Measurements from ENCODE around the gene RNF44. TPM values are rescaled to one million over a fixed set of nuclear protein-coding genes. Genes with fewer than 3 reads are reported as not detected.

The RNF44 gene
- total RNA-seq, 2 donors from 2014 or later = 11.1 to 14.7 TPM

GRCh38 chr5:176542596-176543427 lies 5.6 kb upstream of the RNF44 start:
- peak overlapping the region in 1 of 2 donors; percentile 27 for H3K27ac ChIP-seq
- H3K36me3 ChIP-seq = no peaks in the 10 kb centered on the region
- H3K9me3 ChIP-seq = no peaks in the 10 kb centered on the region
- TF ChIP-seq CTCF (IDR thresholded peaks at IDR 0.05) = no peak
- ATAC-seq (ENCODE audit: insufficient number of reproducible peaks, low FRiP score, low read depth) (no peak), DNase-seq (ENCODE audit: low spot score) (no peak)
- no peaks in the 10 kb centered on the region for H3K27me3 ChIP-seq (replicated peaks; ENCODE audit: insufficient read depth)
- H3K4me1 ChIP-seq (ENCODE audit: control insufficient read depth in 1 of 2, low read depth in 2 of 2) = peaks cover 4 to 16% of the 10 kb centered on the region in 2 donors
- H3K4me3 ChIP-seq = peak overlapping the region; percentile 81

GRCh38 chr5:176542135-176542595 lies 5.0 kb upstream of the RNF44 start:
- DNase-seq (ENCODE audit: low spot score) (no peak), ATAC-seq (ENCODE audit: insufficient number of reproducible peaks, low FRiP score, low read depth) (no peak)
- Histone ChIP-seq H3K4me1 (ENCODE audit: control insufficient read depth in 1 of 2, low read depth in 2 of 2) (peaks cover 4 to 16% of the 10 kb centered on the region in 2 donors), H3K27me3 (replicated peaks; ENCODE audit: insufficient read depth) (no peaks in the 10 kb centered on the region), H3K9me3 (no peaks in the 10 kb centered on the region), H3K4me3 (peak overlapping the region; percentile 81), H3K36me3 (no peaks in the 10 kb centered on the region), H3K27ac (no peak overlapping the region)
- TF ChIP-seq CTCF (IDR thresholded peaks at IDR 0.05) = no peak

GRCh38 chr5:176541338-176542134 lies 4.3 kb upstream of the RNF44 start:
- Histone ChIP-seq H3K27me3 (replicated peaks; ENCODE audit: insufficient read depth) (no peaks in the 10 kb centered on the region), H3K36me3 (no peaks in the 10 kb centered on the region), H3K27ac (no peak overlapping the region), H3K4me3 (no peak overlapping the region), H3K4me1 (ENCODE audit: control insufficient read depth in 1 of 2, low read depth in 2 of 2) (peaks cover 4 to 16% of the 10 kb centered on the region in 2 donors), H3K9me3 (no peaks in the 10 kb centered on the region)
- TF ChIP-seq CTCF (IDR thresholded peaks at IDR 0.05) = no peak
- no peak for DNase-seq (ENCODE audit: low spot score)
- no peak for ATAC-seq (ENCODE audit: insufficient number of reproducible peaks, low FRiP score, low read depth)

- TF ChIP-seq CTCF (IDR thresholded peaks at IDR 0.05) = no peak
- no peak for DNase-seq (ENCODE audit: low spot score)
- no peak for ATAC-seq (ENCODE audit: insufficient number of reproducible peaks, low FRiP score, low read depth)
- H3K27ac ChIP-seq = no peak overlapping the region
- no peaks in the 10 kb centered on the region for H3K36me3 ChIP-seq
- peaks cover 5 to 18% of the 10 kb centered on the region in 2 donors for H3K4me1 ChIP-seq (ENCODE audit: control insufficient read depth in 1 of 2, low read depth in 2 of 2)
- H3K4me3 ChIP-seq = no peak overlapping the region
- no peaks in the 10 kb centered on the region for H3K27me3 ChIP-seq (replicated peaks; ENCODE audit: insufficient read depth)
- H3K9me3 ChIP-seq = no peaks in the 10 kb centered on the region
Measured at GRCh38 chr5:176540956-176541337, 3.7 kb upstream of the RNF44 start.

- Histone ChIP-seq H3K27ac (no peak overlapping the region), H3K9me3 (no peaks in the 10 kb centered on the region), H3K4me3 (no peak overlapping the region), H3K4me1 (ENCODE audit: control insufficient read depth in 1 of 2, low read depth in 2 of 2) (peaks cover 9 to 23% of the 10 kb centered on the region in 2 donors), H3K36me3 (no peaks in the 10 kb centered on the region), H3K27me3 (replicated peaks; ENCODE audit: insufficient read depth) (no peaks in the 10 kb centered on the region)
- TF ChIP-seq CTCF (IDR thresholded peaks at IDR 0.05) = no peak
- no peak for ATAC-seq (ENCODE audit: insufficient number of reproducible peaks, low FRiP score, low read depth)
- DNase-seq (ENCODE audit: low spot score) = no peak
Measured at GRCh38 chr5:176540476-176540899, 3.3 kb upstream of the RNF44 start.
